Kidney (tissue), 14 donors: Measurements from ENCODE around the gene IGFALS. TPM values are rescaled to one million over a fixed set of nuclear protein-coding genes. Genes with fewer than 3 reads are reported as not detected.
A peak's percentile ranks its signal among the peaks of the same experiment; 100 is the strongest.

Experiments
- DNase-seq, 5 donors: peaks; one replicate each; pipeline ENCODE4 v3.0.0-alpha.2; 2013 to 2020
- FAIRE-seq: peaks from 2 replicates; lab custom pipeline; 2012; peaks lifted over from hg19 to GRCh38; lab: Jason Lieb, UNC
- H3K27ac ChIP-seq, 2 donors: one replicate each; pipeline ENCODE4 v1.7.0; 2013; ENCODE audit warnings: low read depth in 2 of 2, low read length in 2 of 2, inconsistent platforms in 1 of 2
- H3K27me3 ChIP-seq: one replicate; pipeline ENCODE4 v1.7.1; 2013; ENCODE audit warnings: low read length, inconsistent platforms; ENCODE audit not compliant: control insufficient read depth, insufficient read depth
- H3K36me3 ChIP-seq, 3 donors: one replicate each; pipeline versions ENCODE4 v1.7.0 to v1.7.1; 2013; ENCODE audit warnings: low read length in 3 of 3, control low read depth in 1 of 3, inconsistent platforms in 1 of 3; ENCODE audit not compliant: insufficient read depth in 3 of 3, control insufficient read depth in 2 of 3
- H3K4me1 ChIP-seq, 3 donors: one replicate each; pipeline versions ENCODE4 v1.7.0 to v1.7.1; 2013; ENCODE audit warnings: low read length in 3 of 3, inconsistent platforms in 1 of 3, low read depth in 1 of 3; ENCODE audit not compliant: control insufficient read depth in 2 of 3, insufficient read depth in 2 of 3
- H3K4me3 ChIP-seq, 3 donors: one replicate each; pipeline versions ENCODE4 v1.7.0 to v1.8.1; 2013; ENCODE audit warnings: low read length in 3 of 3, control low read depth in 1 of 3, inconsistent platforms in 1 of 3
- H3K9ac ChIP-seq, 3 donors: one replicate each; pipeline versions ENCODE4 v1.7.0 to v1.7.1; 2013; ENCODE audit warnings: low read length in 3 of 3, control low read depth in 1 of 3, inconsistent platforms in 1 of 3
- H3K9me3 ChIP-seq, 3 donors: one replicate each; pipeline versions ENCODE4 v1.7.0 to v1.7.1; 2013; ENCODE audit warnings: low read length in 3 of 3, control low read depth in 1 of 3, inconsistent platforms in 1 of 3; ENCODE audit not compliant: control insufficient read depth in 2 of 3, insufficient read depth in 1 of 3
- intact Hi-C: fragments of 100-400 bp; cut with DNase I; formaldehyde crosslinking; loops from one replicate; pipeline ENCODE4 v1.11.1; 2022
- polyA plus RNA-seq: library from polyadenylated mRNA; stranded (reverse); fragments of 350-450 nt; fragmentation: Illumina TruSeq; extraction: RNeasy Lipid Tissue Mini Kit (QIAGEN cat#74804); gene quantifications from one replicate; pipeline ENCODE4 v1.2.3, GENCODE V29; 2014; ENCODE audit warnings: low read depth, low replicate concordance; ENCODE audit not compliant: insufficient read depth
- total RNA-seq: library from RNA; stranded (reverse); fragmentation: NEBNext Ultra II Directional; extraction: Animal tissue kit (Norgen Biotek cat#: 25700); gene quantifications from one replicate; pipeline ENCODE4 v1.2.1, GENCODE V29; 2021
- TF ChIP-seq, protein P1 (sequence below): IDR thresholded peaks from 3 replicates; pipeline ENCODE4 v1.5.1; 2012; ENCODE audit warnings: mild to moderate bottlenecking, moderate library complexity, borderline replicate concordance; ENCODE audit not compliant: insufficient read depth; ENCODE audit errors: extremely low read depth
- donor health status: control.
- donor health status: control.
- donor health status: control.
- donor health status: control.
- donor health status: control.
- donor health status: DM: yes; HTN: yes; CAD: no.
- donor health status: Normal renal cell carcinoma (clear cell type).

IGFALS gene
- total and polyA plus RNA-seq, 2 donors from 2014 or later: 1.4 to 2.9 TPM

GRCh38 chr16:1771188-1771863, 22.2 kb downstream of the IGFALS start, which contains the start of gene NME3:
Gene NME3, minus strand, starts transcription at chr16:1771543. Its CDS starts 9 bp downstream, at chr16:1771534.
- TF ChIP-seq, protein P1, sequence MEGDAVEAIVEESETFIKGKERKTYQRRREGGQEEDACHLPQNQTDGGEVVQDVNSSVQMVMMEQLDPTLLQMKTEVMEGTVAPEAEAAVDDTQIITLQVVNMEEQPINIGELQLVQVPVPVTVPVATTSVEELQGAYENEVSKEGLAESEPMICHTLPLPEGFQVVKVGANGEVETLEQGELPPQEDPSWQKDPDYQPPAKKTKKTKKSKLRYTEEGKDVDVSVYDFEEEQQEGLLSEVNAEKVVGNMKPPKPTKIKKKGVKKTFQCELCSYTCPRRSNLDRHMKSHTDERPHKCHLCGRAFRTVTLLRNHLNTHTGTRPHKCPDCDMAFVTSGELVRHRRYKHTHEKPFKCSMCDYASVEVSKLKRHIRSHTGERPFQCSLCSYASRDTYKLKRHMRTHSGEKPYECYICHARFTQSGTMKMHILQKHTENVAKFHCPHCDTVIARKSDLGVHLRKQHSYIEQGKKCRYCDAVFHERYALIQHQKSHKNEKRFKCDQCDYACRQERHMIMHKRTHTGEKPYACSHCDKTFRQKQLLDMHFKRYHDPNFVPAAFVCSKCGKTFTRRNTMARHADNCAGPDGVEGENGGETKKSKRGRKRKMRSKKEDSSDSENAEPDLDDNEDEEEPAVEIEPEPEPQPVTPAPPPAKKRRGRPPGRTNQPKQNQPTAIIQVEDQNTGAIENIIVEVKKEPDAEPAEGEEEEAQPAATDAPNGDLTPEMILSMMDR: no peak
- H3K4me1 ChIP-seq: peaks cover 0 to 24% (median 6%) of the 10 kb centered on the region in 3 donors

DNA sequence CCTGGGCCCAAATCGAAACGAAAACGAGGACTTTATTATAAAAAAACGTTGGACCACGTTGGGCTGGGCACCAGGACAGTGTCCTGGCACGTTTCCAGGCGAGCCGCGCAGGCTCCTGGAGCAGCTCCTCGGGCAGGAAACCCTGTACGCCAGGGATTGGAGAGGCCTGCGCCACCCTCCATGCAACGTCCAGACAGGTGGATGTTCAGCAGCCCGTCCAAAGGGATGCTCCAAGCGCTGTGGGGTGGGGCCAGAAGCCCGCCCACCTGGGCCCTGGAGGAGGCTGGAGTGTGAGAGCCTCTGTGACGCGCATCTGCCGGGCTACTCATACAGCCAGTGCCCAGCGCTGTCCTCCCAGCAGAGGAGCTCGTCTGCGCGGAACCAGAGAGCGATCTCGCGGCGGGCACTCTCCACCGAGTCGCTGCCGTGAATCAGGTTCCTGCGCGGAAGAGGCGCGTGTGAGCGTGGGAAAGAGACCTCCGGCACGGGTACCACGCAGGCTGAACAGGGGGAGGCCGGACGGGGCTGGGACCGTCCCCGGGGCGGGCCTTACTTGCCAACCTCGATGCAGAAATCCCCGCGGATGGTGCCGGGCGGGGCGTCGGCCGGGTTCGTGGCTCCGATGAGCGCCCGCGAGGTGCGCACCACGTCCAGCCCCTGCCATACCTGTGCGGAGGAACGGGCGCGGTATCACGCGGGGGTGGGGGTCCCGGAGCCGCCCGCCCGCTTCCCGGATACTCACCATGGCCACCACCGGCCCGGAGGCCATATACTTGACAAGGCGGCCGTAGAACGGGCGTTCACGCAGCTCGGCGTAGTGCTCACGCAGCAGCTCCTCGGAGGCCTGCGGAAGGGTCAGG, 22.9 kb downstream of the IGFALS start:
- peak in 3 of 5 donors; percentile 29 to 91 (median 69) for DNase-seq
- Histone ChIP-seq H3K27ac (peak overlapping the region in 1 of 2 donors; percentile 16), H3K9me3 (no peaks in the 10 kb centered on the region), H3K4me1 (peaks cover 0 to 24% (median 6%) of the 10 kb centered on the region in 3 donors), H3K36me3 (peaks cover 0 to 6% (median 3%) of the 10 kb centered on the region in 3 donors), H3K4me3 (peak overlapping the region in 2 of 3 donors; percentile 32 to 76), H3K27me3 (no peaks in the 10 kb centered on the region), H3K9ac (peak overlapping the region in 2 of 3 donors; percentile 2 to 22)
- FAIRE-seq: no peak
- intact Hi-C loops: no loop called here
- TF ChIP-seq, protein P1: no peak

More at GRCh38 chr16:1771188-1771863, 22.2 kb downstream of the IGFALS start, which contains the start of gene NME3:
- Histone ChIP-seq H3K4me3 (peak within 1 kb of the TSS; percentile 58 to 81 (median 76)), H3K9me3 (no peaks in the 10 kb centered on the region), H3K27ac (no peak within 1 kb of the TSS), H3K9ac (peak within 1 kb of the TSS; percentile 22 to 55 (median 39)), H3K27me3 (no peaks in the 10 kb centered on the region), H3K36me3 (peaks cover 0 to 4% (median 3%) of the 10 kb centered on the region in 3 donors)
- intact Hi-C loops: no loop called here
- no peak for FAIRE-seq
- peak in 4 of 5 donors; percentile 59 to 93 (median 74) for DNase-seq

DNA sequence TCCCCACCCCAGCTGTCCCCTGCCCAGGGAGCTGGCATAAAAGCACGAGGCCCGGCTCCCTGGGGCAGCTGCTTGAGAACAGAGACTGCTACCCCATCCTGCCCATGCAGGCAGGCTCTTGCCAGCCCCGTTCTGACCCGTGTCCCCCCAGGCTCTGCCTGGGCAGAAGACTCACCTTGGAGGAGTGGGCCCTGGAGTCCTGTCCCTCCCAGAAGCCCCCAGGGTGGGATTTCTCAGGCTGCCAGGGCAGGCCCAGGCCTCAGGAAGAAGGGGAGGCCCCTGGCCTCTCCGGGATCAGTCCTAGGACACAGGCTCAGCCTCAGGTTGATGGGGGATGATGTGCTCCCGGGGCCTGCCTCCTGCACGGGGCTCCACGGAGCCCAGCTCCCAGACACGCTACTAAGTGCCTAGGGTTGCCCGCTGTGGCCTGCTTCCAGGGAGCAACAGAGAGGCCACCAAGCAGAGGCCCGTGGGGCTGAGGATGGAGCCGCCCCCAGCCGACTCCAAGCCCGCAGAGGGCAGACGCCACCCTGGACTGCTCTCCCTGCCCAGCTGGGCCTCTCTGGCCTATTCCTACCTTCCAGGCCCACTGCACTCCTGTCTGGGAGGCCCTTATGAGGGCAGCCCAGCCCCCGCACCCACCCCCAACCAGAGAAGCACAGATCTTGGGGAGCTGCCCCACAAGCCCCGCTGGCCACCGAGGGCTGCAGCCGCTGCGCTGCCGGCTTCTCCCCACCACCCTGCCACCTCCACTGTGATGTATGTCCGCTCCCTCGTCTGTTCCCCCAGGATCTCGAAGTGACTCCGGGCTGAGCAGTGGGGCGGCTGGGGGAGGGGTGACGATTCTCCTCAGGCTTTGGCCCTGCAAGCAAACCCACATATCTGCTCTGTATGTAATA, 23.9 kb downstream of the IGFALS start:
- Histone ChIP-seq H3K27ac (peak overlapping the region in 1 of 2 donors; percentile 16), H3K27me3 (no peaks in the 10 kb centered on the region), H3K9ac (peak overlapping the region in 1 of 3 donors; percentile 22), H3K4me3 (peak overlapping the region in 1 of 3 donors; percentile 76), H3K36me3 (peaks cover 0 to 11% (median 7%) of the 10 kb centered on the region in 3 donors), H3K4me1 (peaks cover 0 to 23% (median 6%) of the 10 kb centered on the region in 3 donors), H3K9me3 (no peaks in the 10 kb centered on the region)
- FAIRE-seq: no peak
- DNase-seq: peak in 1 of 5 donors; percentile 56
- intact Hi-C loops: no loop called here
- TF ChIP-seq, protein P1: no peak
